AG04449 (cell line): ENCODE results near the gene ARHGAP10.

Experiments
- CTCF ChIA-PET: fragments of 350-600 bp; formaldehyde crosslinking; extraction: SDS; loops from one replicate; lab custom pipeline; 2021; ENCODE audit warnings: antibody characterized with exemption; lab: Yijun Ruan, JAX
- POLR2A ChIA-PET: fragments of 400-600, 350-600 bp; formaldehyde crosslinking; extraction: SDS; loops from one replicate; lab custom pipeline; 2020; ENCODE audit warnings: antibody characterized with exemption, inconsistent platforms; lab: Yijun Ruan, JAX
- DNase-seq: peaks from one replicate; pipeline ENCODE4 v3.0.0-alpha.2; 2010; ENCODE audit warnings: low read depth, low spot score
- H3K4me3 ChIP-seq: 2 replicates; pipeline ENCODE4 v1.5.1; 2011; ENCODE audit warnings: low read depth, mild to moderate bottlenecking, control low read depth, low read length
- TF ChIP-seq, protein P1 (sequence below): IDR thresholded peaks from one replicate; pipeline ENCODE4 v1.5.1; 2011; ENCODE audit warnings: mild to moderate bottlenecking, moderate library complexity, low read length, control low read depth, inconsistent platforms; ENCODE audit not compliant: insufficient read depth; ENCODE audit errors: missing control alignments

The ARHGAP10 gene

DNA sequence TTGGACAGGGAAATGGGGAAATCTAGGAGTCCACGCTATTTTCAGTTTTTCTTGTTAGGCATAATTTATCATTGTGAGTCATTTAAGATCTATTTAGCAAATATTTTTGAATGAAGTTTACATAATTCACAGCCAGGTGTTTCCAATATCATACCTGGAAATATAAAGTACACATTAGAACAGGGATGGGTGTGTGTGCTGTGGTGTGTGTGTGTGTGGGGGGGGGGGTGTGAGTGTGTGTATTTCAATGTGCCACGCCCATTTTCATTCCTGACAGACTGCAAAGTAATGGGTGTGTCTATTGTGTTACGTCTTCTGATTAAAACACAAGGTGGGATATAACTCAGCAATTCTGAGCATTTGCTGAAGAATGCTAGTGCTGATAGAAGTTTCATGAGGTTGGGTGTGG is 33.2 kb downstream of the ARHGAP10 start:
- CTCF ChIA-PET = interaction anchor here (1.4 to 2.5 kb wide), 2 partner anchors 9 to 102 kb away, joined by 6 to 8 read pairs; no protein-coding TSS in a partner anchor
- POLR2A ChIA-PET = interaction anchor here (0.6 kb wide), 1 partner anchor 10 kb away, joined by 3 read pairs; no protein-coding TSS in a partner anchor
- TF ChIP-seq, protein P1, sequence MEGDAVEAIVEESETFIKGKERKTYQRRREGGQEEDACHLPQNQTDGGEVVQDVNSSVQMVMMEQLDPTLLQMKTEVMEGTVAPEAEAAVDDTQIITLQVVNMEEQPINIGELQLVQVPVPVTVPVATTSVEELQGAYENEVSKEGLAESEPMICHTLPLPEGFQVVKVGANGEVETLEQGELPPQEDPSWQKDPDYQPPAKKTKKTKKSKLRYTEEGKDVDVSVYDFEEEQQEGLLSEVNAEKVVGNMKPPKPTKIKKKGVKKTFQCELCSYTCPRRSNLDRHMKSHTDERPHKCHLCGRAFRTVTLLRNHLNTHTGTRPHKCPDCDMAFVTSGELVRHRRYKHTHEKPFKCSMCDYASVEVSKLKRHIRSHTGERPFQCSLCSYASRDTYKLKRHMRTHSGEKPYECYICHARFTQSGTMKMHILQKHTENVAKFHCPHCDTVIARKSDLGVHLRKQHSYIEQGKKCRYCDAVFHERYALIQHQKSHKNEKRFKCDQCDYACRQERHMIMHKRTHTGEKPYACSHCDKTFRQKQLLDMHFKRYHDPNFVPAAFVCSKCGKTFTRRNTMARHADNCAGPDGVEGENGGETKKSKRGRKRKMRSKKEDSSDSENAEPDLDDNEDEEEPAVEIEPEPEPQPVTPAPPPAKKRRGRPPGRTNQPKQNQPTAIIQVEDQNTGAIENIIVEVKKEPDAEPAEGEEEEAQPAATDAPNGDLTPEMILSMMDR = no peak
- H3K4me3 ChIP-seq = no peak overlapping the region
- no peak for DNase-seq

DNA sequence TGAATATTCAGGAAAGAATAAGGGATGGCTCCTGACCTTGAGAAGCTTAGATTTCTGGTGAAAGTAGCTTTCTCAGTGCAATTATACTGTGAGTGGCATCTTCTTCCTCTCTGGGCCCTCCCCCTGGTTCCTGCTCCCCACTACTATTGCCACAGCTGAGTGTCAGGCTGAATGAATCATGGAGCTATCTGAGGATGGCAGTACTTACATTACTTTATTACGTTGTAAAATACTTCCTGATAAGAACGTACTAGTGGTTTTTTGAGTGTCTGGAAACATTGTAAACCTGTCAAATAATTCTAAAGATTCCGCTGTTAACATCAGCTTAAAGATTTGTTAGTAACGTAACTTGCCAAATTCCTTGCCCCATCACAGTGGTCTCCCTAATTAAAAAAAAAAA is 36.2 kb downstream of the ARHGAP10 start:
- no peak for DNase-seq
- ChIA-PET POLR2A (interaction anchor here (0.6 kb wide), 3 partner anchors 11 to 35 kb away, joined by 3 to 4 read pairs (median 3); no protein-coding TSS in a partner anchor), CTCF (interaction anchor here (0.6 to 2.3 kb wide), 7 partner anchors 12 to 994 kb away, joined by 3 to 8 read pairs (median 3); partner anchors contain the start of gene ARHGAP10)
- H3K4me3 ChIP-seq = no peak overlapping the region
- TF ChIP-seq, protein P1 = no peak

DNA sequence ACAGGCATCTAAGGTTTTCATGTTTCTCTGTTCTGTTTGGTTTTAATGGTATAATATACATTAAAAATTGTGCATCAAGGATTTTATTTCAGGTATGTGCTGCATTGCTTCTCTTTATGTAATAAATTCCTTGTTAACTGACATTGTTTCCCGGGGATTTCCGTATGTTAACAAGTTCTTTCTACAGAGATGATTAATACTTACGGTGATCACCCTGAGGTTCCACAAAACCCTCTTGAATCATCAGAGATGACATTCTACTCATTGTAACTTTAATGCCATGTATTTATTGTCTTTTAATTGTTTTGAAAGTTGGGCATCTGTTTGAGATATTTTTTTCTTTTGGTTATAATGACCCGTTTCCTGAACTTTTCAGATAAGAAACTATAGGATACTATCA is 37.5 kb downstream of the ARHGAP10 start:
- H3K4me3 ChIP-seq = no peak overlapping the region
- ChIA-PET CTCF (interaction anchor here (0.9 kb wide), 1 partner anchor 33 kb away, joined by 3 read pairs; no protein-coding TSS in a partner anchor), POLR2A (no interaction called here)
- DNase-seq = no peak
- TF ChIP-seq, protein P1 = no peak

DNA sequence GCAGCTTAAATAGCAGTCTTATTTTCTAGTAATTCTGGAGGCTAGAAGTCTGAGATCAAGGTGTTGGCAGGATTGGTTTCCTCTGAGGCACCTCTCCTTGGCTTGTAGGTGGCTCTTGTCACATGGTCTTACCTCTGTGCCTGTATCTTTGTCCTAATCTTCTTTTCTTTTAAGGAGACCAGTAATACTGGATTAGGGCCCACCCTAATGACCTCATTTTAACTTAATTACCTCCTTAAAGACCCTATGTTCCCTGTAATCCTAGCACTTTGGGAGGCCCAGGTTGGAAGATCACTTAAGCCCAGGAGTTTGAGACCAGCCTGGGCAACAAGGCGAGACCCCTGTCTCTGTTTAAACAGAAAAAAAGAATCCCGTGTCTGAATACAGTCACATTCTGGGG is 38.9 kb downstream of the ARHGAP10 start:
- H3K4me3 ChIP-seq = no peak overlapping the region
- POLR2A ChIA-PET = no interaction called here
- no peak for DNase-seq
- CTCF ChIA-PET = interaction anchor here (0.6 to 0.9 kb wide), 2 partner anchors 45 to 96 kb away, joined by 3 to 4 read pairs; no protein-coding TSS in a partner anchor
- TF ChIP-seq, protein P1 = no peak

- POLR2A ChIA-PET = interaction anchor here (0.7 to 1.4 kb wide), 5 partner anchors 17 to 59 kb away, joined by 3 to 4 read pairs (median 3); no protein-coding TSS in a partner anchor
Observed at GRCh38 chr4:147772056-147772455, 40.2 kb downstream of the ARHGAP10 start.

DNA sequence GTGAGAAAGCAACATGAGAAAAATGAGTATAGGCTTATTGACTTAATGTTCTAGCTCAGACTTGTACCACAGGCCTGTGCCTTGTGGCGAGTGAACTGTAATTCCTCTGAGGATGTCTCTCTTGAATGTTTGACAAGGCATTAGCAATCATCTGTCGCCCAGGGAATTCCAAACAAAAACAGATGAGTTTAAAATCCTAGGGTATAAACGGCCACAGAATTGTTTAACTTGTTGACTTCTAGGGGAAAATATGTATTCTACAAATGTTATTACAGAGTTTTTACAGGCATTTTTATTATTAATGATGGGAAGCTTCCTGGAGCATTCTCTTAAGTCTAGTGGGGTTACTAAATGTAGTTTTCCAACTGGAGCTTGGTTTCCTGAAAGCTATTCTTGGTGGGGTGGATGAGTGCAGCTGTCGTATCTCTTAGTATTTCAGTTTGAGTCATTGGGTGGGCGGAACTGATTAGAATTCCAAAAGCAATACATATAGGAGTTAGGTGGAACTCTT is 40.6 kb downstream of the ARHGAP10 start:
- ChIA-PET POLR2A (interaction anchor here (0.9 to 1.4 kb wide), 4 partner anchors 16 to 39 kb away, joined by 3 to 4 read pairs (median 3); no protein-coding TSS in a partner anchor), CTCF (interaction anchor here (0.8 to 2.4 kb wide), 5 partner anchors 15 to 94 kb away, joined by 3 to 10 read pairs (median 4); no protein-coding TSS in a partner anchor)
- TF ChIP-seq, protein P1 = no peak
- no peak overlapping the region for H3K4me3 ChIP-seq
- peak; percentile 63 for DNase-seq

More at GRCh38 chr4:147772056-147772455, 40.2 kb downstream of the ARHGAP10 start:
- no peak for DNase-seq
- TF ChIP-seq, protein P1 = no peak
- CTCF ChIA-PET = interaction anchor here (0.8 to 2.4 kb wide), 4 partner anchors 14 to 93 kb away, joined by 3 to 6 read pairs (median 4); no protein-coding TSS in a partner anchor
- H3K4me3 ChIP-seq = no peak overlapping the region
